Measurements from ENCODE around the gene BLMH.

BLMH gene

GRCh38 chr17:30274887-30275286, 16.9 kb downstream of the BLMH start:
- no peaks in the 10 kb centered on the region for H3K27me3 ChIP-seq (replicated peaks)
- DNase-seq, result no peak
- H3K27ac ChIP-seq, result no peak overlapping the region
- TF ChIP-seq CTCF (IDR thresholded peaks at IDR 0.05; ENCODE audit: low read depth, low read length, missing control alignments), result no peak
- peaks cover 20% of the 10 kb centered on the region for H3K36me3 ChIP-seq (replicated peaks)
- no peak overlapping the region for H3K4me3 ChIP-seq (ENCODE audit: low read depth, low read length)
- in situ Hi-C loops (cut with HindIII; ENCODE audit: low pct_ligation_motif_present, low sequenced_read_pairs), result no loop called here

GRCh38 chr17:30273373-30273772, 18.4 kb downstream of the BLMH start:
- no peak overlapping the region for H3K4me3 ChIP-seq (ENCODE audit: low read depth, low read length)
- peaks cover 23% of the 10 kb centered on the region for H3K36me3 ChIP-seq (replicated peaks)
- H3K27ac ChIP-seq, result no peak overlapping the region
- in situ Hi-C loops (cut with HindIII; ENCODE audit: low pct_ligation_motif_present, low sequenced_read_pairs), result no loop called here
- H3K27me3 ChIP-seq (replicated peaks), result no peaks in the 10 kb centered on the region
- TF ChIP-seq CTCF (IDR thresholded peaks at IDR 0.05; ENCODE audit: low read depth, low read length, missing control alignments), result no peak
- DNase-seq, result peak; percentile 39

- H3K27ac ChIP-seq, result peak overlapping the region; percentile 28
- peak; percentile 79 for DNase-seq
- no peak for TF ChIP-seq CTCF (IDR thresholded peaks at IDR 0.05; ENCODE audit: low read depth, low read length, missing control alignments)
- peaks cover 22% of the 10 kb centered on the region for H3K36me3 ChIP-seq (replicated peaks)
- H3K4me3 ChIP-seq (ENCODE audit: low read depth, low read length), result no peak overlapping the region
- in situ Hi-C loops (cut with HindIII; ENCODE audit: low pct_ligation_motif_present, low sequenced_read_pairs), result no loop called here
- H3K27me3 ChIP-seq (replicated peaks), result no peaks in the 10 kb centered on the region
Observed at GRCh38 chr17:30271102-30271501, 20.6 kb downstream of the BLMH start.

GRCh38 chr17:30267625-30268024, 24.1 kb downstream of the BLMH start:
- Histone ChIP-seq H3K27me3 (replicated peaks) (no peaks in the 10 kb centered on the region), H3K36me3 (replicated peaks) (peaks cover 21% of the 10 kb centered on the region), H3K27ac (peak overlapping the region; percentile 37), H3K4me3 (ENCODE audit: low read depth, low read length) (no peak overlapping the region)
- in situ Hi-C loops (cut with HindIII; ENCODE audit: low pct_ligation_motif_present, low sequenced_read_pairs), result no loop called here
- no peak for TF ChIP-seq CTCF (IDR thresholded peaks at IDR 0.05; ENCODE audit: low read depth, low read length, missing control alignments)
- peak; percentile 29 for DNase-seq

GRCh38 chr17:30263552-30264333, 28.0 kb downstream of the BLMH start:
- Histone ChIP-seq H3K4me3 (ENCODE audit: low read depth, low read length) (no peak overlapping the region), H3K27me3 (replicated peaks) (no peaks in the 10 kb centered on the region), H3K27ac (peak overlapping the region; percentile 45), H3K36me3 (replicated peaks) (peaks cover 13% of the 10 kb centered on the region)
- DNase-seq, result peak; percentile 62
- in situ Hi-C loops (cut with HindIII; ENCODE audit: low pct_ligation_motif_present, low sequenced_read_pairs), result no loop called here
- TF ChIP-seq CTCF (IDR thresholded peaks at IDR 0.05; ENCODE audit: low read depth, low read length, missing control alignments), result no peak

All from brain microvascular endothelial cell (primary cell).